ENCODE results near the gene THOC6. TPM values are rescaled to one million over a fixed set of nuclear protein-coding genes. Genes with fewer than 3 reads are reported as not detected.

THOC6 gene
- total RNA-seq, result 10 to 100 TPM; 15.7 to 33.9 (median 26.7) TPM

GRCh38 chr16:3023669-3024478, at the start of gene THOC6, which contains the start of gene HCFC1R1:
THOC6 (plus strand) TSS chr16:3024035; CDS start chr16:3024327, 292 bp downstream.
HCFC1R1 (minus strand) TSS chr16:3023942; CDS start chr16:3023941, 1 bp downstream.
- peak; percentile 46 for ATAC-seq (ENCODE audit: low FRiP score)
- TF ChIP-seq CTCF (IDR thresholded peaks at IDR 0.05), result no peak

GRCh38 chr16:2974319-2975056, 49.3 kb upstream of the THOC6 start:
- TF ChIP-seq CTCF (IDR thresholded peaks at IDR 0.05), result no peak
- DNase-seq (ENCODE audit: low spot score), result no peak
- ATAC-seq (ENCODE audit: low FRiP score), result no peak

More at GRCh38 chr16:3023669-3024478, at the start of gene THOC6, which contains the start of gene HCFC1R1:
- peak; percentile 90 for DNase-seq (ENCODE audit: low spot score)

- DNase-seq (ENCODE audit: low spot score) (no peak), ATAC-seq (ENCODE audit: low FRiP score) (no peak)
- no peak for TF ChIP-seq CTCF (IDR thresholded peaks at IDR 0.05)
Observed at GRCh38 chr16:2975161-2975795, 48.6 kb upstream of the THOC6 start.

- ATAC-seq (ENCODE audit: low FRiP score) (no peak), DNase-seq (ENCODE audit: low spot score) (no peak)
- TF ChIP-seq CTCF (IDR thresholded peaks at IDR 0.05), result no peak
Observed at GRCh38 chr16:2976201-2976600, 47.6 kb upstream of the THOC6 start.

GRCh38 chr16:2976673-2977072, 47.2 kb upstream of the THOC6 start:
- DNase-seq (ENCODE audit: low spot score) (no peak), ATAC-seq (ENCODE audit: low FRiP score) (no peak)
- TF ChIP-seq CTCF (IDR thresholded peaks at IDR 0.05), result no peak

GRCh38 chr16:2977440-2977839, 46.4 kb upstream of the THOC6 start:
- TF ChIP-seq CTCF (IDR thresholded peaks at IDR 0.05), result no peak
- ATAC-seq (ENCODE audit: low FRiP score), result no peak
- DNase-seq (ENCODE audit: low spot score), result no peak
